HG03280 (cell line): ENCODE data around the gene OSCP1.

Experiments
- ATAC-seq: cut with Tn5 transposase; IDR thresholded peaks from one replicate; pipeline ENCODE4 v1.9.1; 2021; ENCODE audit warnings: mild to moderate bottlenecking, moderate library complexity; ENCODE audit not compliant: unreplicated experiment

Gene OSCP1

DNA sequence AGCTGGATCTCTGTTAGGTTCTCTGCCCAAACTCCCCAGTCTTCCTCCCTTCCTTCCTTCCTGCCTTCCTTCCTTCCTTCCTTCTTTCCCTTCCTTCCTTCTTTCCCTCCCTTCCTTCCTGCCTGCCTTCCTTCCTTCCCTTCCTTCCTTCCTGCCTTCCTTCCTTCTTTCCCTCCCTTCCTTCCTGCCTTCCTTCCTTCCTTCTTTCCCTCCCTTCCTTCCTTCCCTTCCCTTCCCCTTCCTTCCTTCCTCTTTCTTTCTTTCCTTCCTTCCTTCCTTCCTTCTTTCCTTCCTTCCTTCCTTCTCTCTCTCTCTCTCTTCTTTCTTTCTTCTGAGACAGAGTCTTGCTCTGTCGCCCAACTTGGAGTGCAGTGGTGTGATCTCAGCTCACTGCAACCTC is 43.8 kb downstream of the OSCP1 start:
- no peak for ATAC-seq

DNA sequence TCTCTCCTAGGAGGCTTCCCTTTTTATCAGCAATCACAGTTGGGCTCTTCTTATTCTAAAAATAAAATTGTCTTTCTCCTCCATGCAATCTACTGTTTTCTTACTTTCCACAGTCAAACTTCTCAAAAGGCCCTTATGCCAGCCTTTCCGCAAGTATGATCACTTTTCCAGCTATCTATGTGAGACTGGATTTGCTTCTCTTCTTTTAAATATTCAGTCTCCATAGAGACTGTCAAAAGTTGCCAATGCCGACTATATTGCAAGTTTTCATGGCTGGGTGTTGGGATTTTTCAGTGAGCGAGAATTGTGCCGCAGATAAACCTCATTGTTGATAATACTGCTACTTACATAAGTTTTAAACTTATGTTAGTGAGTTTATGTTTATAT is 47.8 kb downstream of the OSCP1 start:
- no peak for ATAC-seq

DNA sequence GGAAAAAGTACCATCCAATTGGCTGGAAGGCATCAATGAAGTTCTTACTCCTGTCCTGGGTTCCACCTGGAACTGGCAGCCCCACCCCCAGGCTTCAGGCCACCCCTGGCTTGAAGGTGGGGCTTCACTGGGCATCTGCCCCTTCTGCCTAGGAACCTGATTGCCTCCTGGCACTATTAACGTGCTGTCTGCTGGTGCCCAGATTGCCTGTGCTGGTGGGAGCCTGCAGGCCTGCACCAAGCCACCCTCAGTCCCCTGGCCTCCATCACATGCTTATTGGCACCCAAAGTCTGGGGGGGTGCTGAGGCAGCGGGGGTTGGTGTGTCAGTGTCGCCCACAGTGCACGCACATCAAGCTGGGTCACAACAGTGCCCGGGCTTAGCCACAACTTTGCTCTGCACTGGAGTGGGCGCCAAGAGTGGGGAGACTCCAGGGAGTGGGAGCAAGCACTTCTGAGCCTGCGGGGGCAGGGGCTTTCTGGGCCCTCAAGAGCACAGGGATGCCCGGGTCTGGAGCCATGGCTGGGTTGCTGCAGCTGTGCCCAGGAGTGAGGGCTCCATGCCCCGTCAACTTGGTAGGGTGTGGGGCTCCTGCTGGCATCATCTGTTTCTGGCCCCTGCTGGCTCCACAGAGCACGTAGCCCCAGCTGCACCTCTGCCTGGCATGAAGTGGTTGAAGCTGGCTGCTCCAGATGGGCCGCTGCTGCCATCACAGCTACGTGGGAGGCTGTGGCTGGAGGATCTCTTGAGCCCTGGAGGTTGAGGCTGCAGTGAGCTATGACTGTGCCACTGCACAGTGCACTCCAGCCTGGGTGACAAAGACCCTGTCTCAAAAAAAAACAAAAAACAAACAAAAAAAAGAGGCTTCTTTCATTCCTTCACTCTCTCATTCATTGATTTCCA is 48.4 kb downstream of the OSCP1 start:
- ATAC-seq = no peak

DNA sequence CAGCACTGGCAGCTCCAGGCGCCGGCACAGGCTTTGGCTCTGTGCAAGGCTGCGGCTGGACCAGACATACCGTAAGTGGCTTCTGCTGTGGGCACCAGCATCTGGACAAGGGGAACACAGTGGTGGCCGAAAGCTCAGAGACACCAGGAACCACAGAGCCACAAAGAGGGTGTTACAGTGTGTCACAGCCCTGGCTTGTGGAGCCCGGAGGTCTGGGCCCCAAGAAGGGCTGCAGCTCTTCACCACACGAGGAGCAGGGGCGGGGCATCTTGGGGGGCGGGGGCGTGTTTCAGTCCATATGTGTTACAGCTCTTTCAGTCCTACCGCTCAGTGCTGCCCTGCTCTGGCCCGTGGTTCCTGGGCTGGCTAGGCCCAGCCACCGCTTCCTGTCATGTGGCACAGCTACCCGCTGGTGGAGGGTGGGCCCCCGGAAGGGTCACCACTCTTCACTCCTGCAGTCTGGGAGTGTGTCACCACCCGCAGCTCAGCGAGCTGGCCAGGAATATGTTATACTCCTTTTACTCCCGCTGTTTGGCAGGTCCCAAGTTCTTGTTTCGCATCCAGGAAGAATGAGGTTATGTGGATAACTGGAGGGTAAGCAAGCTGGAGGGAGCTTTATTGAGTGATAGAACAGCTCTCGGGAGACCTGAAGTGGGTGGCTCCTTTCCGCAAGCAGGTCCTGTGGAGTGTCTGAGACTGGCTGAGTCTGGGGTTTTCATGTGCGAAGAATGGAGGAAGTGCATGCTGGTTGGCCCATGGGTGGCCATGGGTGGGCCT is 49.2 kb downstream of the OSCP1 start:
- ATAC-seq = peak; percentile 71

DNA sequence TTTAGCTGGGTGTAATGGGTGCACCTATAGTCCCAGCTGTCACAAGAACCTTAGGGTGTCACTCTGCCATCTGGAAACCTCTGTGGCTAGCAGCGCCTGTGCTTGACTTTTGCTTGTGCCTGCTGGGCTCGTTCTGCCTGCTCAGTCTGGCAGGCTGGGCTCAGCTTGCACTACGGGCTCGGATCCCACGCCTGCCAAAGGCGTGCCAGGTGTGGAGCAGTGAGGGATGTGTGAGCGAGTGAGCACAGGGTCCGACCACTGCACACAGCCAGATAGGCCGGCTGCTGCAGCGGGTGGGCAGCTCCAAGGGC is 49.8 kb downstream of the OSCP1 start:
- ATAC-seq = peak; percentile 6

DNA sequence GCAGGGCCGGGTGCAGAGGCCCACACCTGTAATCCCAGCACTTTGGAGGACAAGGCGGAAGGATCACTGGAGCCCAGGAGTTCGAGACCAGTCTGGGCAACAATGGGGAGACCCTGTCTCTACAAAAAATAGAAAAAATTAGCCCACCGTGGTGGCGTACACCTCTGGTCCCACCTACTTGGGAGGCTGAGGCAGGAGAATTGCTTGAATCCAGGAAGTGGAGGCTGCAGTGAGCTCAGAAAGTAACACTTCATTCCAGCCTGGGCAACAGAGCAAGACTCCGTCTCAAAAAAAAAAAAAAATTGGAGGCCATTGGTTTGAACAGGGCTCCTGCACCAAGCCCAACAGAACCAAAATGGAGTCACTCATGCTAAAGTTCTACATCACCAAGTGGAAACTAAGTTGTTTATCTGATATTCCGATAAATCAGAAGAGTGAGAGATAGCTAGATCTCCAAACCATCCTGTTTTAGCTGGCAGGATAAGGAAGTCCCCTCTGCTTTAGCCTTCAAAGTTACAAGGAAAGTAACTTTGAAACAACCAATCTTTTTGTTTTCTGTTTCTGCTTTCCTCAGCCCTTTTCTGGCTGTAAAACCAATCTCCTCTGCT is 51.8 kb downstream of the OSCP1 start:
- ATAC-seq = no peak

DNA sequence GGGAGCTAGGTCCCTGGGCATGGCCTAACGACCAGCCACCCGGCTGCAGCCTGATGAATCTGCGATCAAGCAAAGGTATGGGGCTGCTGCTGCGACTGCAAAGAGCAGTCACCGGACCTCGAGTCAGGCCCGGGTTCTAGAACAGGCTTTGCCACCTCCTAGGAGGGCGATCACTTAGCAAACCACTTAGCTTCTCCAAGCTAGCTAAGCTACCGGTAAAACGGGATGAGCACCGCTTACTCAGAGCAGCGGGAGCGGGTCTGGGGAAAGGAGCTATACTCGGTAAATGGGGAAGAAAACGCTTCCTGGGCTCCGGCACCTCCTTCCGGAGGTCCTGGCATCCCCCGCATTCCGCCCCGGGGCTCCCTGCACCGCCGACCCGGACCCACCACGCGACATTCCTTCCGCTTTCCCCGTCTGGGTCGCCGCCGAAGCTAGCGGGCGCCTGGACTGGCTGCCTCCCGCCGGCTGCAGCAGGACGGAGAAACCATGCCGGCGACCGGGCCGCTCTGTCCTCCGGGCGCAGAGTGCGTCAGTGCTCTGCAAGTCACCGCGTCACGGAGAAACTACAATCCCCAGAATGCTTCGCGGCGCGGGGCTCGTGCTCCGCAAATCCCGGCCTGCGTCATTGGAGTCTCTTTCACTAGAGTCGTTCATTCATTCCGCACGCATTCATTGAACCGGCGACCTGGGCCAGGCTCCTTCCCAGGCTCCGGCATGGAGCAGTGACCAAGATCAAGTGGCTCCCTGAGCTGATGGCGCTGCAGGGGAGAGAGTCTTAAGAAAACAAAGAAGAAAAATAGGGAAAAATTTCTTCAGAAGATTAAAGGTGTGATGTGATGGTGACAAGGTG is 52.6 kb downstream of the OSCP1 start, which contains the start of gene LSM10:
Gene LSM10, minus strand, starts transcription at position 531 of the 853 bp plus-strand sequence. CDS start 3,779 bp downstream, outside the sequence.
- peak; percentile 57 for ATAC-seq

DNA sequence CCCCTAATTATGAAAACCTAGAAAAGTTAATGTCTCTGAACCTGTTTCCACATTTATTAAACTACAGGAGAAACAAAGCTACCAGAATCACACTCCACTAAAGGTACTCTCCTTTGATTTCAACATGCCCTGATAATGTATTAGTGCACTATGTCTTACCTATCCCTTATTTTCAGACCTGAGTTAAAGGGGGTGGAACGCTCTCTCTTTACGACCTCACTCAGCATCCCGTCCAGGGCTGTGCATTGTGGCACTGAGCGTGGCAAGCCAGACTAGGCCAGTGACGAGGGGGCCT is 53.2 kb downstream of the OSCP1 start:
- peak; percentile 5 for ATAC-seq

DNA sequence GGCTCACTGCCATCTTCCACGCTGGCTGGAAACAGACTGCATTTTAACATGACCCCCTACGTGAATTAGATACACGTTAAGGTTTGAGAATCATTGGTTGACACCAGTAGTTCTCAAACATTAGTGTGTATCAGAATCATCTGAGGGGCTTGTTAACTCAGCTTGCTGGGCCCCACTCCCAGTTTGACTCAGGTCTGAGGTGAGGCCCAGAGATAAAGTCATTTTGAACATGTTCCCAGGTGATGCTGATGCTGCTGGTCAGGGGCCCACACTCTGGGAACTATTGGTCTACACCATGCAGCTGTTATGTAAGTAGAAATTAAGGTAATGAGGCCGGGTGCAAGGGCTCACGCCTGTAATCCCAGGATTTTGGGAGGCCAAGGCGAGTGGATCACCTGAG is 53.9 kb downstream of the OSCP1 start:
- no peak for ATAC-seq

DNA sequence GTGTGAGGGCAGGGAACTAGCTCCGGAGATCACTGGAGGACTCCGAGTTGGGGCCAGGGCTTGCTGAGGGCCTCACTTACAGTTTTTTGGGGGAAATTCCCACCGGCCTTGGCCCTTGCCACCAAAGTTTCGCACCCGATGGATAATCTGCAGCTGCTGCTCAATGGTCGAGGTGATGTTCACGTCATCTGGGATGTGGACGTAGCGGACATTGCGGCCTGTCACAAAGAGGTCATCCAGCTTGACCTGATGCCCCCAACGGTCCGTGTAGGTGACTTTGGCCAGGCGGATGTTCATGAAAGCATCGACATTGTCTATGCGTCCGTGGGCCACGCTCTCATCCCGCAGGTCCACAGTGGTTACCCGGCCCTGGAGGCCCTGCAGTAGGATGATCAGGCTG is 56.6 kb downstream of the OSCP1 start:
- ATAC-seq = no peak

DNA sequence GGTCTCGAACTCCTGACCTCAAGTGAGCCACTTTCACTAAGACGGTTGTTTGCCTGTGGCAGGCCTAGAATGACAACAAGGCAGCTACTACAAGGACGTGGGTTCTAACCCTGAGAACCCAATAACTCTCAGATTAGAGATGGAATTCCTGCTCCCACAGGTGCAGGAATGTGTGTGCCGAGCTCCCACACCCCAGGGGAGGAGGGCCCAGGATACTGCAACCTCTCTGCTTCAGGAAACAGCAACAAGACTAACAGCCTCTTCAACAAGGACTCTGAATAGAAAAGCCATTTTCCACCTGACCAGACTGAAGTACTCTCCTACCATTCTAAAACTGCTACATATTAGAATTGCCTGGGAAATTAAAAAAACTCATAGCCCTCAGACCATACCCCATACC is 57.4 kb downstream of the OSCP1 start:
- ATAC-seq = no peak

DNA sequence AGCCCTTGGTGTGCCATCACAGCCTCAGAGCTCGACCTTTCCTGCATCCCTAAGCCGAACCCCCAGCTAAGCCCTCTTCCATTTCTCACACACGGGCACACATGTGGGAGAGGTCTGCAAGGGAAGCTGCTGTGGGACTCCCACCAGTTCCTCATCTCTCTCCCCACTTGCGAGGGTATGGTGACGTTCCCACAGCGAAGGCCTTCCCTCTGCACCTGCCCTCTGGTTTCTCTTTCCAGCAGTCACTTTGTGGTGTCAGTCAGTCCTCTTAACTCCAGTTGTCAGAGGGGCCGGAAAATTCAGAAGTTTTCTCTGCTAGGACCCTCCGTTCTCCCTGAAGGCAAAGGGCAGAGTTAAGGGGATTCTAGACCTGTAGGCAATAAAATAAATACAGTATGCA is 59.0 kb downstream of the OSCP1 start:
- ATAC-seq = no peak

DNA sequence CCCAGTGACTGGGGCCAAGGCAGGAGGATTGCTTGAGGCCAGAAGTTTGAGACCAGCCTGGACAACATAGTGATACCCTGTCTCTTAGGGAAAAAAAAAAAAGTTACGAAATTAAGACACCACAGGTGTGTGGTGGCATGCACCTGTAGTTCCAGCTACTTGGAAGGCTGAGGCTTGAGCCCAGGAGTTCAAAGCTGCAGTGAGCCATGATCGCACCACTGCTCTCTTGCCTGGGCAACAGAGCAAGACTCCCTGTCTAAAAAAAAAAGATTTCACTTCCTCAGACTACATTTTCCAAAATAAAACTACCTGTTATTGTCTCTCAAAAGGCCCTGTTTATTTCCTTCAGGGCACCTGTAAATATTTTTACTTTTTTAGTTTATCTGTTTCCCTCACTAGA is 59.8 kb downstream of the OSCP1 start:
- no peak for ATAC-seq

DNA sequence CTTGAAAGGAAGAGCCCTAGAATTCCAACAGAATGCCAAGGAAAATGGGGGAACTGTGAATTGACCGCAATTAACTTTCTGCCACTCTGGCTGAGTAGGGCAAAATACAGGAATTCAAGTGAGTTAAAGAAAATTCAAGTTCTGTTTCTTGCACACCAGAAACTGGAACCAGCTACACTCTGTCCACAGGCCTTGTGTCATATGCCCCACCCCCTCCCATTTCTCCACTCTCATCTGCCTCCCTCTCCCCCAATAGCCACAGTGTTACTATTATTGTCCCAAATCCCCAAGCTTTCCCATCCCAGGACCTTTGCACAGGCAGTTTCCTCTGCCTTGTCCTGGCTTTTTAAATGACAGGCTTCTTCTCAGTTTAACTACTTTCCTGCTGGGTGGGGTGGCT is 60.3 kb downstream of the OSCP1 start:
- ATAC-seq = no peak

DNA sequence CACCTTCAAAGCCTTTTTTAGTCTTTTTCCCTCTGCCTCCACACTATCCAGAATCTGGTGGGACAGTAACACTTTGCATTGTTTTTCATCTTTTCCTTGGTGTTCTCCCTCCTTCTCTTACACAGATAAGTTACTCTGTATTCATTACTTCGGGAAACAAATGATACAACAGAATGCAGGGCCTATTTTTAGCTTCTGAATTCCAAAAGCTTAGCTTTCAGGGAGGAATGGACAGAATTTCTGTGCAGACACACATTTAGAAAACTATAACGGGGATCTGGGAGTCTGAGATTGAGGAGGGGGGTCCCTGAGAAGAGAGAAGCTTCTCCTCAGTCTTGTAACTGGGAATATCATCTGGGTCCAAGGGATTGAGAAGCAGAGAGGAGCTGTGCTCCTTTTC is 61.0 kb downstream of the OSCP1 start:
- no peak for ATAC-seq

DNA sequence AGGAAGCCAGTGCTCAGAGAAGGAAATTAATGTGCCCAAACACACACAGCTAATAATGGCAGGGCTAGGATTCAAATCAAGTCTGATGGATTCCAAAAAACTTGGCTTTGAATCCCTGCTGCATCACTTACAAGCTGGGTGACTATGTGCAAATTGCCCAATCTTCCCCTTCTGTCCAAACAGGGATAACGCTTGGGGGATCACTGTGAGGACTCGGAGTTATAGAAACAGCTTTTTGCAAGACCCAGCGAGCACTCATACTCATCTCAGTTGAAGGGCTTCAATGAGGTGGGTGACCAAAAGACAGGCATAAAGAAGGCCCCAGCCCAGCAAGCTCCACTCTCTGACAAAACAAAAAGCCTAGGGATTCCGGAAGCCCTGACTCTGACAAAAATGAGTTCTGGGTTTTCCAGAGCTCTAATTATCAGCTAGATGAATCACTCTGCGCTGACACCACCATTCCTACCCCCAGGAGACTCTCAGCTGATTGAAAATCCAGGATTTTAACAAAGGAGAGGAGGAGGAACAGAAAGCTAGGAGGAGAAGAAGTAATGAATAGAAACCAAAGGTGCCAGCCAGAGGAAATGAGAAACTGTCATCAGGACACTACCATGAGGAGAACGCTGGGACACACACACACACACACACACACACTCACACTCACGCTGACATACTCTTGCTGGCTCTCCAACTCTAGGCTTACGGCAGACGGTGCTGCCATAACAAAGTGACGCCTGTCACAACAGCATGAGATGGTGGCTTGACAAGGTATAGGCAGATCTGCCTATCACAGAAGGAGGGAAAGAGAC is 62.9 kb downstream of the OSCP1 start:
- no peak for ATAC-seq

DNA sequence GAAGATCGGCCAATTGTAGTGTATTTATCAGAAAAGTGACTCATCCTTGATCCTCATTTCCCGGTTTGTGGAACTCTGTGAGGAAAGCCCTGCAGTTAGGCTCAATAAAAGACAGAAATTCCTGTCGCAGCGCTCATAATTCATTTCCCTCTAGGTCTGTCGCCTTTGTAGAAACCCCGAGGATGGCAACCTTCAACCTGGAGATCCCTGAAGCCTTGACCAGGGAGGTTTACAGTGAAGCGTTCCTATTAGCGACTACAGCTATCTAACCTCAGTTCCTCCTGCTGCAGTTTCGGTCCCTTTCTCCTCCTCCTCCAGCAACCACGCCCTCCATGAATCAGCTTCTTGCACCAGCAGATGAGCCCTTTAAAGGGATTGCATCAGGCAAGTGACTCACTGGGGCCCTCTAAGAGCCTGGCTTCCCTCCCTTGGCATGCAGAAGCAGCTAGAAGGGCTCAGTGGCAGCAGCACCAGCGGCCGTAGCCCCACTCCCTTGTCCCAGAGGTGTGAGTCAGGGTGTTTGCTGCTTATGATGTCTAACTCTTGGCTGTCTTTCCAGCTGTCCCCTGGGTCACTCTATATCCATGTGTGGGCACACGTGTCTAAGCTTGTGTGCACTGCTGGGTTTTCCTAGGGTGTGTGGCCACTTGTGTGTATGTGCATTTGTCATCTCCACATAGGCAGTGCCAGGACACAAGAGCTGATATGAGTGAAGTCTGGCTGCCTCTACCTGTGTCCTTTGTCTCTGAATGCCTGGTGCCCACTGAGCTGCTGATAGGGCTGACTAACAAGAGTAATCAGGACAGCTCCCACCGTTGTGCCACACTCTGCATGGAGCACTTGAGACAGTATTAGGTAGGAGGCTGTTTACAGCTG is 63.7 kb downstream of the OSCP1 start:
- ATAC-seq = peak; percentile 46

DNA sequence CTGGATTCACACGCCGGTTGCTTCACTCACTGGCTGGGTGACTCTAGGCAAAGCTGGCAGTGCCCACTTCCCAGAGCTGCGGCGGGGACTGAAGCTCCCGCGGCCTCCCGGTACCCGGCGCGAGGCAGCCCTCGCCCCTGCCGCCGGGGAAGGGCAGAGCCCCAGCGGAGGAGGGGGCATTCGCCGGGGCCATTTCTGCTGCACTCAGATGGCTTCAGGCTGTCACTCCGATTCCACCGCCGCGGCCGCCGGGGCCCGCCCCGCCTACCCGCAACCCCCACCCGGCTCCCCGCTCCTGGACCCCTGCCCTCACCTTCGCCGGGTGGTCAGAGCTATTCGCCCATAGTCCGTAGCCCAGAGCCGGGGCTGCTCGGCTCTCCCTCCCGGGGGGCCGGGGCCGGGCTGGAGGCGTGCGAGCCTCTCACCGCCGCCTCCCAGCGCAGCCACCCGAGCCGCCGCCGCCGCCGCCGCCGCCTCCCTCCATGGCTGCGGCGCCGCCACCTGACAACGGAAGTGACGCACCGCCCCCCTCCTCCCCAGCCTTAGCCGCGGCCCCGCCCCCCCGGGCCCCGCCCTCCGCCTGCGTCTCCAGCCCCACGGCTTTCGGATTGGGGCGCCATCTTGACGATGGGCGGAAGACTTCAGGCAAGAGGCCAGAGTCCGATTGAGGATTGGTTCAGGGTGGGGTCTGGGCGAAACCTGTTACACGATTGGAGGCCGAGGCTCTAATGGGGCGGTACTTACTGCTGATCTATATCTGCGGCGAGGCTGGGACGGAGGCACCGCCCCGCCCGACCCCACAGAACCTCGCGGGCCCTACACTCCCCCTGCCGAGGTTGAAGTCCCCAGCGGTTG is 64.6 kb downstream of the OSCP1 start, which contains the start of gene STK40:
Gene STK40, minus strand, starts transcription at position 515 of the 855 bp plus-strand sequence. CDS start 24,592 bp downstream, outside the sequence.
- ATAC-seq = peak; percentile 86
